ENCODE results near the gene INPP5A. TPM values are rescaled to one million over a fixed set of nuclear protein-coding genes. Genes with fewer than 3 reads are reported as not detected.

INPP5A gene
- polyA plus RNA-seq, 3 donors = 7.4 to 25.0 (median 17.5) TPM

DNA sequence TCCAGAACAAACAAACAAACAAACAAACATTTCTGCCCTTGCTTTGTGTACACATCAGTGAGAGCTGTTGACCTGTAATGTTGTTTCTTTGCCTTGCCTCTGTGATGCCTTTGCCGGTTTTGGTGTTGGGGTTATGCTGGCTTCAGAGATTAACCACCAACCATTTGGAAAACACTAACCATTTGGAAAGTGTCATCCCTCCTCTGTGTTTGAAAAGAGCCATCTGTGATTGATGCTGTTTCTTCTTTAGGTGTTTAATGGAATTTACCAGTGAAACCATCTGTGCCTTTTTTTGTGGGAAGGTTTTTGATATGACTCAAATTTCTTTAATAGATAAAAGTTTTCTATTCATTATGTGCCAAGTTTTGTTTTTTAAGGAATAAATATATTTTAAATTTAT lies 46.5 kb downstream of the INPP5A start:
- no peak overlapping the region for H3K27ac ChIP-seq (ENCODE audit: low read depth, low read length)
- 81 to 96% (median 93%) methylated on average over 1 of the region's 1 CpG for WGBS, 3 donors

DNA sequence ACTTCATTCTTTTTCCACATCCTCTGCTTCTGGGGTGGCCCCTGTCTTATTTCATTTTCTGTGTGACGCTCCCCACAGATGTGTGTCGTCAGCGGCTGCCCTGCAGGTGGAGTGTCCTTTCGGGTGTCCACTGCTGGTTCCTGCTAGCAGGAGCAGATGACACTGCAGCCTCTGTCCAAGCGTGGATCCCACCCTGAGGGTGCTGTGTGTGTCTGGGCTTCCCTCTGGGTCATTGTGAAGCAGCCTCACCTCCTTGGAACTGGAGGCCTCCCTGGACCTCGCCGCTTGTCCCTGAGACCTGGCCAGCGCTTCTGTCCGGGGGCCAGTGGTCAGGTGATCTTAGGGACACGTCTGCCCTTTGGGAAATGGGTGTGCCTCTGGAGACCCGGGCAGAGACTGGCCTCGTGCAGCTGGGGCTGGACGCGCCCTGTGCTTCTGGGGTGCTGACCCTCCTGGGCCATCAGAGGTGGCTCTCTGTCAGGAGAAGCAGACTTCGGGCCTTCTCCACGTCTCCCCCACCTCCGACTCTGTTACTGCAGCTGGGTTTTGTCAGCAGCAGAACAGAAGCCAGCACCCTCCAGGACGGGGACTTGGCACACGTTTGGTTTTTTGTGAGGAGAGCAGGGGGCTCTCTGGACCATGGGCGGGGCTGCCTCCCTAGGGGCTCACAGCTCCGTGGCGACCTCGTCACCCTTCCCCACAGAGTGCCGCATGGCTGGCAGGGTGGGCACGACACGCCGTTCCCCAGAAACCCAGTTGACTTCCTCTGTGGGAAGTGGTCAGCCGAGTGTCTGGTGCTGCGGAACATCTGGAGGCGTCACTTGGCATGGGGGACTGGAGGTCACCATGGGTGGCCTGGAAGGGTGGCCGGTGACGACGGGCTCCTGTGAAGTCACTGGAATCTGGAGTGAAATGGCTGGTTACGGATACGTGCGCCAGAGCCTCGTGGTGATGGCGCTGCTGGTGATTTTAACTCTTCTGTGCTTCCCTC lies 48.4 kb downstream of the INPP5A start:
- 49 to 82% (median 51%) methylated on average over 38 of the region's 38 CpGs for WGBS, 3 donors
- no peak overlapping the region for H3K27ac ChIP-seq (ENCODE audit: low read depth, low read length)

DNA sequence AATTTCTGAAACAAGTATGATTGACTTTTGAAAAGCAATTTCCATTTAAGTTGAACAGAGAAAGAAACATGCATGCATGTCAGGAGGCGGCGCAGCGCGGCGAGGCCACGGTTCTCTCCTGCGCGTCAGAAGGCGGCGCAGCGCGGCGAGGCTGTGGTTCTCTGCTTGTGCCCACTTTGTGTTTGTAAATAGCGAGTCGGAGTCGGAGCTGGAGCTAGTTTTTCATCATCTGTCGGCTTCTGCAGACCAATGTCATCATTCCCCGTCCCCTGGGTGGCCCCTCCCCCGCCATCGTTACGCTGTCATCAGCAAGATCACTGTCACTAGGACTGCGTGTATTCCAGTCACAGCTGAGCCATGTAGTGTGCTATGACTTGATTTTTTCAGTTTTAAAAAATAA lies 49.2 kb downstream of the INPP5A start:
- 87 to 95% (median 92%) methylated on average over 22 of the region's 22 CpGs for WGBS, 3 donors
- no peak overlapping the region for H3K27ac ChIP-seq (ENCODE audit: low read depth, low read length)

DNA sequence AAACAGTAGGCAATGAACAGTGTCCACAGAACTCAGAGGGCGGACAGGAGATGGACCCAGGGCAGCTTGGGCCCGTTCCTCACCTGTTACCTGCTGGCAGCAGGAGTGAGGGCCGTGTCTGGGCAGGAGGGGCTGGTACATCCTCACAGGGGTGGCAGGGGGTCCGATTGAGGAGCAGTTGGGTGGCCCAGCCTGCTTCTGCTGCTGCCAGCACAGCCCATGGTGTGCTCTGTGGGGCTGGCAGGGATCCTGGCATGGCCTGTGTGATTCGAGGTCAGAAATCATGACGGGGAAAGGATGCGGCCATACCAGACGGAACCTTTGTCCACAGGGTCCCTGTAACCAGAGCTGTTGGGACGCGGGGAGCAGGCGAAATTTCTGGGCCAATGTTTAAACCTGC lies 49.6 kb downstream of the INPP5A start:
- H3K27ac ChIP-seq (ENCODE audit: low read depth, low read length) = no peak overlapping the region
- WGBS, 3 donors = 88 to 92% (median 90%) methylated on average over 10 to 11 of the region's 11 CpGs

DNA sequence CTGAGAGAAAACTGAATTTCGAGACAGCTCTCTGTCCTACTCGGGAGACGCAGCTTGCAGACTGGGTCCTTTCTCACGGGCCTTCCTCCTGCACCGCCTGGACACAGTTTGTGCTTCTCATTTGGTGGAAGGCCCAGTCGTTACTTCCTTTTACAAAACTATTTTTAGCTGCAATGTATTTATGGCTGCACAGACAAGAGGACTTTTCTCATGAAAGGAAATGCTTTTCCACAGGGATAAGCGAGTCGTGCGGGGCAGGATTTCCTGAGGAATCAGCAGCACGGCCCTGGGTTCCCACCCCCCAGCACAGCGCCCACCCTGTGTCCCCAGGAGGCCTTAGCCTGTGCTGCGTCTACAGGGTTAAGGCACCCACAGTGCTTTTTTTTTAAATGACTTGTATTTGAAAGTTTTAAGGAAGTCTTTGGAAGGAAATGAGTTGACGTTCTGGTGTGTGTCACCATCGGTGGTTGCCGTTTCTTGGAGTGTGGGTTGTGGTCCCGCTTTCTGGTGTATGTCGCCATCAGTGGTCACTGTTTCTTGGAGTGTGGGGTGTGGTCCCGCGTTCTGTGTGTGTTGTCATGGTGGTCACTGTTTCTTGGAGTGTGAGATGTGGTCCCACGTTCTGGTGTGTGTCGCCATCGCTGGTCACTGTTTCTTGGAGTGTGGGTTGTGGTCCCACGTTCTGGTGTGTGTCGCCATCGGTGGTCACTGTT lies 50.9 kb downstream of the INPP5A start:
- 26 to 71% (median 27%) methylated on average over 25 of the region's 25 CpGs for WGBS, 3 donors
- no peak overlapping the region for H3K27ac ChIP-seq (ENCODE audit: low read depth, low read length)

DNA sequence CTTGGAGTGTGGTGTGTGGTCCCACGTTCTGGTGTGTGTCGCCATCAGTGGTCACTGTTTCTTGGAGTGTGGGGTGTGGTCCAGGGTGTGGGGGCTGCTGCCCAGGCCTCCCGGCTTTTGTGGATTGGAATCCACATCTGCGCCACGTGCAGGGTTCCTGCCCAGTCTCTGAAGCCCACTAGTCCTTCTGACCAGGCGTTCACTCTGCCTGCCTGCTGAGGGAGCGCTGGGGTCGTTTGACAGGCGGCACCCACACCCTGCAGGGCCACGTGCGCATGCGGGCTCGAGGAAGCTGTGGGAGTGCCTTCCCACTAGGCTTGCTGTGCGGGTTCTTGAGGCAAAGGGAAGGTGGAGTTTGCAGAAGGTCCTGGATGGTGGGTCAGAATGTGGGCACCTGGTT lies 51.4 kb downstream of the INPP5A start:
- H3K27ac ChIP-seq (ENCODE audit: low read depth, low read length) = no peak overlapping the region
- 56 to 87% (median 60%) methylated on average over 13 to 14 of the region's 14 CpGs for WGBS, 3 donors

DNA sequence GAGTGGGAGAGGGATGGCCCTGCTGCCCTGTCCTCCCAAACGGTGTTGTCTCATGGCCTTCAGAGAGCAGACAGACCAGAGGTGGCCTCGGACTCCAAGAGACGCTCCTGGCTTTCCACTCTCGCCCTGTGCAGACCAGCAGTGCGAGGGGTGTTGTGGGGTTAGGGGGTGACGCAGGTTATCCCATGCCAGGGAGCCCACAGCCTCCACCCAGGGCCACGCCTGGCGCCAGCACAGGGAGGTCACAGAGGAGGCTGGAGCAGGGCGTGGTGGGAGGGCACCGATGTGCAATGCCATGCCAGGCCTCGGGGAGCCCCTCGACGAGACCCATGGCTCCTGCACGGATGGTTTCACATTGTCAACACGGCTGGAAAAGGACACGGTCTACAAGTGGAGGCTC lies 52.1 kb downstream of the INPP5A start:
- WGBS, 3 donors = 92 to 99% (median 94%) methylated on average over 16 of the region's 16 CpGs
- no peak overlapping the region for H3K27ac ChIP-seq (ENCODE audit: low read depth, low read length)

DNA sequence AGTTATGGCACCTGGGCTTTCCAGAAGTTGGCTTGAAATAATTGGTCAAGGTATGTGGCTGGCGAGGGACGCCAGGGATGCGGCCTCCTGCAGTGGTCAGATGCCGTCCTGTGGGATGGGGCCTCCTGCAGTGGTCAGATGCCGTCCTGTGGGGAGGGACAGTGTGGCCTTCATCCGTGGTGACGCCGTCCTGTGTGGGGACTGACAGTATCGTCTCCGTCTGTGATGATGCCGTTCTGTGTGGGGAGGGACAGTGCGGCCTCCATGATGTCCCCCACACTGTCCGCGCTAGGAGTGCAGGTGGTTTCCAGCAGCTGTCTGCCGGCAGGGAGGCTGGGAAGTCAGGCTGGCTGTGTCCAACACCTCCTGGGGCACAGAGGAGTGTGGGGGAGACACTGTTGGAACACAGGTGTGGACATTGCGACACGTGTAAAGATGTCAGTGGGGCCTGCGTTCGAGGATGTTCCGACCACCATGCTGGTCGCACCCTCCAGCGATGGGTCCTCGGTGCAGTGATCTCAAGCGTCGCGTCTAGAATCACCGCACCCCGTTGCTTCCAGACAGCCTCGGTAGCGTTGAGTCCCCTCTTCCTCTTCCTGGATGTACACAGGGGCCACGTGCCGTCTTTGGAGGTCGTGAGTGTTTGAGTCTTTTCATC lies 52.6 kb downstream of the INPP5A start:
- WGBS, 3 donors = 92 to 95% (median 93%) methylated on average over 33 of the region's 33 CpGs

DNA sequence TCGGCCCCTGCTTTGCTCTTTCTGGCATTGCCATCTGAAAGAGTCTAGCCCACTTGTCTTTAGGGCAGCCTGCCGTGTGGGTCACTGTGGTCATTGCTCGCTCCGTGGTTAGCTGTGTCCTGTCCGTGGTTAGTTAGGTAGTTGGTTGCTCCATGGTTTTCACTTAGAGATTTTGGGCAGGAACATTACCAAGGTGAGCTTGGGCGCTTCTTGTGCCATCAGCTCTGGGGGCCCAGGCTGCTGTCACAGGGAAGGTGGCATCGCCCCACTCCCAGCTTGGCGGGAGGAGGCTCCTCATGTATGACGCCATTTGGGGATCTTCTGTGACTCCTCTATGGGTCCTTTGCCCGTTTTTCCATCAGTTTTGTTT lies 53.1 kb downstream of the INPP5A start:
- WGBS, 3 donors = 71 to 82% (median 79%) methylated on average over 10 of the region's 10 CpGs
- no peak overlapping the region for H3K27ac ChIP-seq (ENCODE audit: low read depth, low read length)

More for the DNA sequence above, 52.6 kb downstream of the INPP5A start:
- no peak overlapping the region for H3K27ac ChIP-seq (ENCODE audit: low read depth, low read length)

DNA sequence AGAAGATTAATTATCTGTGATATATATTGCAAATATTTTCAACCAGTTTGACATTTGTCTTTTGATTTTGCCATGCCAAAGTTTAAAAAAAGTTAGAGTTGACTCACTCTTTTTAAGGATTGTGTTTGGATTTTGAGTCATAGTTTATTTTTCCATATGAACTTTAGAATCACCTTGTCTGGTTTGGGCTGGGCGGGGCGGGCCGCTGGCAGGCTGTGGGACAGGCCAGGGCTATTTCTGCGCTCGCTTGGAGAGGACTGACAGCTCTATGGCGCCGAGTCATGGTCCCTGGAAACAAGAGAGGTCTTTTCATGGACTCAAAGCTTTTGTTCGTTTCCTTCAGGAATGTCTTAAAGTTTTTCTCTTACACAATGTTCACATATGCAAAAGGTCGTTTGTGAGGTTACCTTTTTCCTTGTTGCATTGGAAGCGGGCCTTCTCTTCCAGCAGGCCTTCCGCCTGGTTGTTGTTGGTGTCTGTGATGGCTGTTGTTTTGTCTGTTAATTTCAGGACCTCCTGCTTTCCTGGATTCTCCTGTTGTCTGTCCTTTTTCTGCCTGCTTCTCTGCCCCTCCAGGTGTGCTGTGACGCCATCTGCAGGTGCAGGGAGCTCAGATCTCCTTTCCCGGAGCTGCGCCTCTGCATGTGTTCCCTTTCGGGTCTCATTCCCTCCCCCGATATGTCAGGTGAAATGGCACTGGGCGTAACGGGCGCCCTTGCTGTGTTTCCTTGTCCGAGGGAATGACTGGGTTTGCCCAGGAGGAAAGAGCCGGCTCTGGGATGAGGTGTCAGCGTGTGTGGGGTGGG lies 53.8 kb downstream of the INPP5A start:
- 47 to 81% (median 79%) methylated on average over 22 of the region's 22 CpGs for WGBS, 3 donors
- H3K27ac ChIP-seq (ENCODE audit: low read depth, low read length) = no peak overlapping the region

DNA sequence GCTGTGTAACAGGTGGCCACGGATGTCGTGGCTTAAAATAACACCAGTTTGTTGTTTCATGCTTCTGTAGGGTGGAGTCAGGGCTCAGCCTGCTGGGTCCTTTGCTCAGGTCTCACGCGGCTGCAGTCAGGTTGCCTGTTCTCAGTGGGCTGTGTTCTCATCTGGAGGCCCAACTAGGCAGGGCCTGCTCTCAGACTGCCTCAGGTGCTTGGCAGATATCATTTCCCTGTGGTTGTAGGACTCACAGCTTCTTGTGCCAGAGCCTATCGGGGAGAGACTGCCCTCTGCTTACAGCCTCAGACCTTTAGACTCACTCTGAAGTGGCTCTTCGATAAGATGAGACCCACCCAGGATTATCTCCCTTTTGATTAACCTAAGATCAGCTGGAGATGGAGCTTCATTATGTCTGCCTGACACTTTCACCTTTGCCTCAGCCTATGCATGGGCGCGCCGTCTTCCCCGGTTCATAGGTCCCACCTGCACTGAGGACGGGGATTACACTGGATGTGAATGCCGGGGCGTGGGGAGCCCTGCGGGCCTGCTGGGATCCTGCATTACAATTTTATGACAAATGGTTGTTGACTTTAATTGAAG lies 55.3 kb downstream of the INPP5A start:
- H3K27ac ChIP-seq (ENCODE audit: low read depth, low read length) = no peak overlapping the region
- 80 to 92% (median 90%) methylated on average over 14 of the region's 14 CpGs for WGBS, 3 donors

DNA sequence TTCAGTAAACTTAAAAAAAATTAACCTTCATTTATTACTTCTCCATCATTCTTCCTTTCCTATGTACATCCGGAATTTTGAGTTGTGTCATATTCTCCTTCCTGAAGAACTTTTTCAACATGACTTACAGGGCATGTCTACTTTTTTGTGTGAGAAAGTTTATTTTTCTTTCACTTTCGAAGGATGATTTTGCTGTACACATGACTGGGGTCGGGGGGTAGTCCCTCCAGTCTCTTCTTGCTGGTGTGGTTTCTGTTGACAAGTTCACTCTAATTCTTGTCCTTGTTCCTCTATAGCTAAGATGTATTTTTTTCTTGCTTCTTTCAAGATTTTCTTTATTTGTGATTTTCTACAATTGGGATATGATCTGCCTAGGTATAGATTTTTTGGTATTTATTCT lies 55.8 kb downstream of the INPP5A start:
- 29 to 77% (median 35%) methylated on average over 3 of the region's 3 CpGs for WGBS, 3 donors
- H3K27ac ChIP-seq (ENCODE audit: low read depth, low read length) = no peak overlapping the region

DNA sequence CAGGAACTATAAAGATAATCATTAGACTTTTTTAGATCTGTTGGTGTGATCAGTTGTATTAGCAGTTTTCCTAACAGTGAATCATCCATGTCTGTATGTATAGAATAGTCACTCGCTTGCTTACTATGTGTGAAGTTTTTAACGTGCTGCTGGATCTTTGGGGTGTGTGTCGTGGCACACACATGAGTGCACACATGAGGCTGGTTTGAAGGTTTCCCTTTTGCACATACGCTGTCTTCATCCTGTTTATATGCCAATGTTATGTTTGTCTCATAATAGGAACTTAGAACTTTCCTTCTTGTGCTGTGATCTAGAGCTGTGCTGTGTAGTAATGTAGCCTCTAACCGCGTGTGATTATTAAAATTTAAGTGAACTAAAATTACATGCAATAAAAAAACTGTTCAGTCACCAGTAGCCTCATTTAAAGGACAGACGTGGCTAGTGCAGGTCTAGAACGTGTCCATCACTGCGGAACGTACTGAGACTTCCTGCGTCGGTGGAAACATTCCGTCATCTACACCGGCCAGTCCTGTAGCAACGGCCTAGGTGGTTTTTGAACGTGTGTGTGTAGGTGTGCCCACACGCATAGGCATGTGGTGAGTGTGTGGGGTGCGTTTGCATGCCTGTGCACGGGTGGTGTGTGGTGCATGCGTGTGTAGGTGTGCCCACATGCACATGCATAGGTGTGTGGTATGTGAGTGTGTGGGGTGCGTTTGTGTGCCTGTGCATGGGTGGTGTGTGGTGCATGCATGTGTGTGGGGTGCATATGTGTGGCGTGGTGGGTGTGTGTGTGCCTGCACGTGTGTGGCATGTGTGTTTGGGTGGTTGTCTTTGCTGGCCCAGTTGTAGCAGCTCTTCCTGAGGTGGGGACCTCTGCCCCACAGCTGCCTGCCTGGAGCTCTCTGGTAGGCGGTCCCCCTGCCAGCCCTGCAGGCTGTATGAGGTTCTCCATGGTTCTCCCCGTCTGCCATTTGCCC lies 56.6 kb downstream of the INPP5A start:
- 75 to 84% (median 76%) methylated on average over 25 of the region's 25 CpGs for WGBS, 3 donors
- H3K27ac ChIP-seq (ENCODE audit: low read depth, low read length) = no peak overlapping the region

DNA sequence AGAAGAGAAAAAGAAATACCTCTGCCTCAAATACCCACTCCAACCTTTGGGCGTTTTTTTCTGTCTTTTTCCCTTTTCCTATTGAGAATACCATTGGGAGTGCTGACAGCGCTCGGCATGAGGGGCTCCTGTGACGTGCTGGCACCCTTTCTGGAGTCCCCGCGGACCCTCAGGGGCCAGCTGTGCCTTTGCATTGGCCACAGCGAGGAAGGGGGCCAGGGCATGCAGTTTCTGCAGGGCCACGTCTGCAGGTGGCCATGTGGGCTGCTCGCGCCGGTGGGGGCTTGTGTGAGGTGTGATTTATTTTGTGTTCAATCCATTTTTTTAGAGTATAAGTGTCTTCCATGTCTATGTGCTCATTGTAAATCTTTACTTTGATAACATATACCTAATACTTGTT lies 57.4 kb downstream of the INPP5A start:
- H3K27ac ChIP-seq (ENCODE audit: low read depth, low read length) = no peak overlapping the region
- 86 to 92% (median 90%) methylated on average over 11 of the region's 11 CpGs for WGBS, 3 donors

DNA sequence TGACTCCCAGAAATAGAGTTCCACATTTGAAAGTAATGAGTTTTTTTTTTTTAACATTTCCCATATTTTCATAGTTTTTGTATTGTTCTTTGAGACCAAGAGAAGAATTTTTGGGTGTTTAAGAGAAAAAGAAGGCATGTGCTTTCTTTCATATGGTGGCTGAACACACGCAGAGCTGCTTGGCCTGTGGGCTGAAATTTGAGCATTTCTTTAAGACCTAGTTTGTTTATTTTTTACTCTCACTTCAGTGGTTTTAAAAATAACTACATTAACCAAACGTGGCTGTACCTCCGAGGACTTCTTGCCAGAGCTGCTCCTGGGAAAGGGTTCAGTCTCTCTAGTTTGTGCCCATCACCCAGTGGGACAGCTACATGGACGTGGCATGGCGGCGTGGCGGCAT lies 58.3 kb downstream of the INPP5A start:
- WGBS, 3 donors = 69 to 82% (median 77%) methylated on average over 7 of the region's 7 CpGs
- no peak overlapping the region for H3K27ac ChIP-seq (ENCODE audit: low read depth, low read length)

DNA sequence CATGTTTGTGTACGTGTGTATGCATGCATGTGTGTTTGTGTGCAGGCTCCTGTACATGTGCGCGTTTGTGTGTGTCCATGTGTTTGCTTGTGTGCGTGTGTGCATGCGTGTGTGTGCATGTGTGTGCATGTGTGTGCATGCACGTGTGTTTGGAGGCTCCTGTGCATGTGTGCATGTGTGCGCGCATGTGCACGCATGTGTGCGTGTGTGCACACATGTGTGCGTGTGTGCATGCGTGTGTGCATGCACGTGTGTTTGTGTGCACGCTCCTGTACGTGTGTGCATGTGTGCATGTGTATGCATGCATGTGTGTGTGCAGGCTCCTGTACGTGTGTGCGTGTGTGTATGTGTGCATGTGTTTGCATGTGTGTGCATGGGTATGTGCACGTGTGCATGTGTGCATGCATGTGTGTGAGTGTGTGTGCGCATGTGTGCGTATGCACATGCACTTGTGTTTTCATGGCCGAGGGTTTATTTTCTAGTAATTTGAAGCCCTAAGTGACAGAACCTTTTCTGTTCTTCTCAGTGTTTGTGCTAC lies 59.2 kb downstream of the INPP5A start:
- H3K27ac ChIP-seq (ENCODE audit: low read depth, low read length) = no peak overlapping the region
- WGBS, 3 donors = 92 to 95% (median 95%) methylated on average over 21 of the region's 21 CpGs

DNA sequence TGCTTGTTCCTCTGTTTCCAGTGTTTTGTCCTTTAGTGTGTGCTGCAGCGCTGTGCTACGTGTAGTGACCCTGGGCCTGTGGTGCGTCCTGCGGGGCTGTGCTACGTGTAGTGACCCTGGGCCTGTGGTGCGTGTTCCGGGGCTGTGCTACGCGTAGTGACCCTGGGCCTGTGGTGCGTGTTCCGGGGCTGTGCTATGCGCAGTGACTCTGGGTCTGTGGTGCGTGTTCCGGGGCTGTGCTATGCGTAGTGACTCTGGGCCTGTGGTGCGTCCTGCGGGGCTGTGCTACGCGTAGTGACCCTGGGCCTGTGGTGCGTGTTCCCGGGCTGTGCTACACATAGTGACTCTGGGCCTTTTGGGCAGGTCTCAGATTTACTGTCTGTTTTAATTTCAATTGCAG lies 60.1 kb downstream of the INPP5A start:
- WGBS, 3 donors = 92 to 96% (median 95%) methylated on average over 21 of the region's 21 CpGs
- no peak overlapping the region for H3K27ac ChIP-seq (ENCODE audit: low read depth, low read length)
